GM12878 (cell line): Measurements from ENCODE around the gene REPIN1.

ENCODE experiments used
- ESRRA ChIP-seq: IDR thresholded peaks from 2 replicates; pipeline ENCODE4 v1.6.1; 2012; ENCODE audit warnings: mild to moderate bottlenecking, low read length, improper control_type of control experiment
- POLR2A ChIP-seq: IDR thresholded peaks from 2 replicates; pipeline ENCODE4 v1.6.1; 2011; ENCODE audit warnings: low read depth, mild to moderate bottlenecking, low read length
- RAD21 ChIP-seq: IDR thresholded peaks from 2 replicates; pipeline ENCODE4 v1.6.1; 2011; ENCODE audit warnings: mild to moderate bottlenecking, low read depth, low read length, moderate library complexity; ENCODE audit not compliant: insufficient read depth
- TAF1 ChIP-seq: IDR thresholded peaks from 2 replicates; pipeline ENCODE4 v1.6.1; 2011; ENCODE audit warnings: mild to moderate bottlenecking, low read depth, low read length, borderline replicate concordance
- TF ChIP-seq, protein P1 (sequence below), 3 experiments: IDR thresholded peaks in 2 of 3; conservative IDR thresholded peaks in 1 of 3; 2 replicates each; pipeline ENCODE4 v1.5.1; 2011; ENCODE audit warnings: low read depth in 3 of 3, low read length in 3 of 3, mild to moderate bottlenecking in 3 of 3, control low read depth in 2 of 3, moderate library complexity in 2 of 3, inconsistent platforms in 1 of 3, mixed read lengths in 1 of 3; ENCODE audit not compliant: control insufficient read depth in 2 of 3, insufficient read depth in 1 of 3; ENCODE audit errors: extremely low read depth in 1 of 3
- TF ChIP-seq, protein P2 (sequence below): fragments of 450-650 bp; IDR thresholded peaks from 2 replicates; pipeline ENCODE4 v1.6.1; 2016; ENCODE audit warnings: mild to moderate bottlenecking, moderate library complexity, borderline replicate concordance
- TF ChIP-seq, protein P3 (sequence below): fragments of 450-650 bp; IDR thresholded peaks from 2 replicates; pipeline ENCODE4 v1.6.1; 2017; ENCODE audit warnings: mild to moderate bottlenecking, low read depth, inconsistent platforms; ENCODE audit not compliant: poor library complexity, severe bottlenecking
- TF ChIP-seq, protein P4 (sequence below): IDR thresholded peaks from 2 replicates; pipeline ENCODE4 v1.6.1; 2011; ENCODE audit warnings: borderline replicate concordance, low read depth, mild to moderate bottlenecking, moderate library complexity, low read length; ENCODE audit not compliant: insufficient read depth, poor library complexity, severe bottlenecking

DNA sequence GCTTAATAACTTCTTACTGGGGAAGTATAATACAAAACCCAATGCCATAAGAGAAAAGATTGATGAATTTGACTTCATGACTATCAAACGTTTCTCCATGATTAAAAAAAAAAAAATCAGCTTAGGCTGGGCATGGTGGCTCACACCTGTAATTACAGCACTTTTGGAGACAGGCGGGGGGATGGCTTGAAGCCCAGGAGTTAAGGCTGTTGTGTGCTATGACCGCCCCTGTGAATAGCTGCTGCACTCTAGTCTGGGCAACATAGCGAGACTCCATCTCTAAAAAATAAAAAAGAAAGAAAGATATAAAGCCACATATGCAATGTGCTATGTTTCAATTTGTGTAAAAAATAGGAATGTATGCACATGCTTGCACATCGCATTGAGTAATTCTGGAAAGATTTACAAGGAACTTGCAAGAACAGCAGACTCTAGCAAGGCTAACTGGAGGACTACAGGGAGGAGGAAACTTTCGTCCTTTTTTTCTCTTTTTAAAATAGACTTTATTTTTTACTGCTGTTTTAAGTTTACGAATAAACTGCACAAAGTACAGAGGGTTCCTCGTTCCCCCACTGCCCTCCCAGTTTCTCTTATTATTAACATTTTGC is 16.9 kb upstream of the REPIN1 start:
- TF ChIP-seq, protein P1, sequence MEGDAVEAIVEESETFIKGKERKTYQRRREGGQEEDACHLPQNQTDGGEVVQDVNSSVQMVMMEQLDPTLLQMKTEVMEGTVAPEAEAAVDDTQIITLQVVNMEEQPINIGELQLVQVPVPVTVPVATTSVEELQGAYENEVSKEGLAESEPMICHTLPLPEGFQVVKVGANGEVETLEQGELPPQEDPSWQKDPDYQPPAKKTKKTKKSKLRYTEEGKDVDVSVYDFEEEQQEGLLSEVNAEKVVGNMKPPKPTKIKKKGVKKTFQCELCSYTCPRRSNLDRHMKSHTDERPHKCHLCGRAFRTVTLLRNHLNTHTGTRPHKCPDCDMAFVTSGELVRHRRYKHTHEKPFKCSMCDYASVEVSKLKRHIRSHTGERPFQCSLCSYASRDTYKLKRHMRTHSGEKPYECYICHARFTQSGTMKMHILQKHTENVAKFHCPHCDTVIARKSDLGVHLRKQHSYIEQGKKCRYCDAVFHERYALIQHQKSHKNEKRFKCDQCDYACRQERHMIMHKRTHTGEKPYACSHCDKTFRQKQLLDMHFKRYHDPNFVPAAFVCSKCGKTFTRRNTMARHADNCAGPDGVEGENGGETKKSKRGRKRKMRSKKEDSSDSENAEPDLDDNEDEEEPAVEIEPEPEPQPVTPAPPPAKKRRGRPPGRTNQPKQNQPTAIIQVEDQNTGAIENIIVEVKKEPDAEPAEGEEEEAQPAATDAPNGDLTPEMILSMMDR (IDR thresholded peaks at IDR 0.05 in 2 of 3, conservative IDR thresholded peaks at IDR 0.05 in 1 of 3; ENCODE audit: control insufficient read depth in 2 of 3, extremely low read depth in 1 of 3, insufficient read depth in 1 of 3, low read depth in 3 of 3, low read length in 3 of 3), result no peak
- no peak for TF ChIP-seq RAD21
- TF ChIP-seq, protein P2, sequence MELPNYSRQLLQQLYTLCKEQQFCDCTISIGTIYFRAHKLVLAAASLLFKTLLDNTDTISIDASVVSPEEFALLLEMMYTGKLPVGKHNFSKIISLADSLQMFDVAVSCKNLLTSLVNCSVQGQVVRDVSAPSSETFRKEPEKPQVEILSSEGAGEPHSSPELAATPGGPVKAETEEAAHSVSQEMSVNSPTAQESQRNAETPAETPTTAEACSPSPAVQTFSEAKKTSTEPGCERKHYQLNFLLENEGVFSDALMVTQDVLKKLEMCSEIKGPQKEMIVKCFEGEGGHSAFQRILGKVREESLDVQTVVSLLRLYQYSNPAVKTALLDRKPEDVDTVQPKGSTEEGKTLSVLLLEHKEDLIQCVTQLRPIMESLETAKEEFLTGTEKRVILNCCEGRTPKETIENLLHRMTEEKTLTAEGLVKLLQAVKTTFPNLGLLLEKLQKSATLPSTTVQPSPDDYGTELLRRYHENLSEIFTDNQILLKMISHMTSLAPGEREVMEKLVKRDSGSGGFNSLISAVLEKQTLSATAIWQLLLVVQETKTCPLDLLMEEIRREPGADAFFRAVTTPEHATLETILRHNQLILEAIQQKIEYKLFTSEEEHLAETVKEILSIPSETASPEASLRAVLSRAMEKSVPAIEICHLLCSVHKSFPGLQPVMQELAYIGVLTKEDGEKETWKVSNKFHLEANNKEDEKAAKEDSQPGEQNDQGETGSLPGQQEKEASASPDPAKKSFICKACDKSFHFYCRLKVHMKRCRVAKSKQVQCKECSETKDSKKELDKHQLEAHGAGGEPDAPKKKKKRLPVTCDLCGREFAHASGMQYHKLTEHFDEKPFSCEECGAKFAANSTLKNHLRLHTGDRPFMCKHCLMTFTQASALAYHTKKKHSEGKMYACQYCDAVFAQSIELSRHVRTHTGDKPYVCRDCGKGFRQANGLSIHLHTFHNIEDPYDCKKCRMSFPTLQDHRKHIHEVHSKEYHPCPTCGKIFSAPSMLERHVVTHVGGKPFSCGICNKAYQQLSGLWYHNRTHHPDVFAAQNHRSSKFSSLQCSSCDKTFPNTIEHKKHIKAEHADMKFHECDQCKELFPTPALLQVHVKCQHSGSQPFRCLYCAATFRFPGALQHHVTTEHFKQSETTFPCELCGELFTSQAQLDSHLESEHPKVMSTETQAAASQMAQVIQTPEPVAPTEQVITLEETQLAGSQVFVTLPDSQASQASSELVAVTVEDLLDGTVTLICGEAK, result no peak
- no peak for TF ChIP-seq POLR2A
- TF ChIP-seq, protein P3, sequence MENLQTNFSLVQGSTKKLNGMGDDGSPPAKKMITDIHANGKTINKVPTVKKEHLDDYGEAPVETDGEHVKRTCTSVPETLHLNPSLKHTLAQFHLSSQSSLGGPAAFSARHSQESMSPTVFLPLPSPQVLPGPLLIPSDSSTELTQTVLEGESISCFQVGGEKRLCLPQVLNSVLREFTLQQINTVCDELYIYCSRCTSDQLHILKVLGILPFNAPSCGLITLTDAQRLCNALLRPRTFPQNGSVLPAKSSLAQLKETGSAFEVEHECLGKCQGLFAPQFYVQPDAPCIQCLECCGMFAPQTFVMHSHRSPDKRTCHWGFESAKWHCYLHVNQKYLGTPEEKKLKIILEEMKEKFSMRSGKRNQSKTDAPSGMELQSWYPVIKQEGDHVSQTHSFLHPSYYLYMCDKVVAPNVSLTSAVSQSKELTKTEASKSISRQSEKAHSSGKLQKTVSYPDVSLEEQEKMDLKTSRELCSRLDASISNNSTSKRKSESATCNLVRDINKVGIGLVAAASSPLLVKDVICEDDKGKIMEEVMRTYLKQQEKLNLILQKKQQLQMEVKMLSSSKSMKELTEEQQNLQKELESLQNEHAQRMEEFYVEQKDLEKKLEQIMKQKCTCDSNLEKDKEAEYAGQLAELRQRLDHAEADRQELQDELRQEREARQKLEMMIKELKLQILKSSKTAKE, result no peak
- no peak for TF ChIP-seq TAF1
- no peak for TF ChIP-seq ESRRA
- TF ChIP-seq, protein P4, sequence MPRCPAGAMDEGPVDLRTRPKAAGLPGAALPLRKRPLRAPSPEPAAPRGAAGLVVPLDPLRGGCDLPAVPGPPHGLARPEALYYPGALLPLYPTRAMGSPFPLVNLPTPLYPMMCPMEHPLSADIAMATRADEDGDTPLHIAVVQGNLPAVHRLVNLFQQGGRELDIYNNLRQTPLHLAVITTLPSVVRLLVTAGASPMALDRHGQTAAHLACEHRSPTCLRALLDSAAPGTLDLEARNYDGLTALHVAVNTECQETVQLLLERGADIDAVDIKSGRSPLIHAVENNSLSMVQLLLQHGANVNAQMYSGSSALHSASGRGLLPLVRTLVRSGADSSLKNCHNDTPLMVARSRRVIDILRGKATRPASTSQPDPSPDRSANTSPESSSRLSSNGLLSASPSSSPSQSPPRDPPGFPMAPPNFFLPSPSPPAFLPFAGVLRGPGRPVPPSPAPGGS, result peak; percentile 55
